ENCODE results near the gene COMMD1.

DNA sequence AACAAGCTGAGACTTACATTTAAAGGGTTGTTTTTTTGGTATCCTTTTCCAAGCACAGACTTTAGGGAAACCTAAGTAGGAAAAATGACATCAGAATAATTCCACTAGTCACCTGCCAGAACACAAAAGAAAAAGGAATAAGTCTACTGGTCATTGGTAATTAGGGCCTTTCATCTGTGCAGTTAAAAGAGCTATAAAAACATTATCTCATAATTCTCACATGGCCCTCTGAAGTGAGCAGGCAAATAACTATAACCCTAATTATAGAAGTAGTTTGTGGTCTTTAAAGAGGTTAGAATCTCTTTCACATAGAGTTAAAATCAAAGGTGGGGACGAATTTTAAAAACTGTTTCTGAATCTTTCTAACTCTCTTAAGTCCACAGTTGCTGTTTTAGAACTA, 179.3 kb downstream of the COMMD1 start:
- TF ChIP-seq, protein P1, sequence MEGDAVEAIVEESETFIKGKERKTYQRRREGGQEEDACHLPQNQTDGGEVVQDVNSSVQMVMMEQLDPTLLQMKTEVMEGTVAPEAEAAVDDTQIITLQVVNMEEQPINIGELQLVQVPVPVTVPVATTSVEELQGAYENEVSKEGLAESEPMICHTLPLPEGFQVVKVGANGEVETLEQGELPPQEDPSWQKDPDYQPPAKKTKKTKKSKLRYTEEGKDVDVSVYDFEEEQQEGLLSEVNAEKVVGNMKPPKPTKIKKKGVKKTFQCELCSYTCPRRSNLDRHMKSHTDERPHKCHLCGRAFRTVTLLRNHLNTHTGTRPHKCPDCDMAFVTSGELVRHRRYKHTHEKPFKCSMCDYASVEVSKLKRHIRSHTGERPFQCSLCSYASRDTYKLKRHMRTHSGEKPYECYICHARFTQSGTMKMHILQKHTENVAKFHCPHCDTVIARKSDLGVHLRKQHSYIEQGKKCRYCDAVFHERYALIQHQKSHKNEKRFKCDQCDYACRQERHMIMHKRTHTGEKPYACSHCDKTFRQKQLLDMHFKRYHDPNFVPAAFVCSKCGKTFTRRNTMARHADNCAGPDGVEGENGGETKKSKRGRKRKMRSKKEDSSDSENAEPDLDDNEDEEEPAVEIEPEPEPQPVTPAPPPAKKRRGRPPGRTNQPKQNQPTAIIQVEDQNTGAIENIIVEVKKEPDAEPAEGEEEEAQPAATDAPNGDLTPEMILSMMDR (IDR thresholded peaks at IDR 0.05) = no peak
- no peak for TF ChIP-seq POLR2A (IDR thresholded peaks at IDR 0.05)
- TF ChIP-seq POLR2AphosphoS5 (IDR thresholded peaks at IDR 0.05) = no peak

All from gastroesophageal sphincter (tissue), 3 donors.